Bone marrow (tissue), 2 donors: ENCODE results near the gene PHF20.
"Not testable (repeated sequence)": the region's sequence is repeated elsewhere in the genome, so short reads cannot be mapped to it uniquely, and the experiment has no call there.

Source experiments
- DNase-seq, 2 donors: peaks; one replicate each; lab custom pipeline; 2025; lab: John Stamatoyannopoulos, UW

Gene PHF20

DNA sequence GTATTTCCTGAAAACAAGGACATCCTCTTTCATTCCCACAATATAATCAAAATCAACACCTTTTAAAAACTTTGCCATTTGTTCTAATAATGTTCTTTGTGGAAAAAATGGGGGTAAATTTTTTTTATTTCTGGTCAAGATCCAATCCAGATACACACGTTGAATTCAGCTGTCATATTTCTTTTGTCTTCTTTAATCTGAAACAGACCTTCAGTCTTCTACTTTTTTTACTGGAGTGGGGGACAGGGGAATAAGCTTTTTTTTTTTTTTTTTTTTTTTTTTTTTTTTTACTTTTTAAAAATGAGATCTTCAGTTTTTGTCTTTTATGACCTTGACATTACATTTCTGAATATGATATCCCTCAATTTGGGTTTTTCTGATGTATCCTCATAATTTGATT is 113.4 kb downstream of the PHF20 start:
- no peak for DNase-seq

DNA sequence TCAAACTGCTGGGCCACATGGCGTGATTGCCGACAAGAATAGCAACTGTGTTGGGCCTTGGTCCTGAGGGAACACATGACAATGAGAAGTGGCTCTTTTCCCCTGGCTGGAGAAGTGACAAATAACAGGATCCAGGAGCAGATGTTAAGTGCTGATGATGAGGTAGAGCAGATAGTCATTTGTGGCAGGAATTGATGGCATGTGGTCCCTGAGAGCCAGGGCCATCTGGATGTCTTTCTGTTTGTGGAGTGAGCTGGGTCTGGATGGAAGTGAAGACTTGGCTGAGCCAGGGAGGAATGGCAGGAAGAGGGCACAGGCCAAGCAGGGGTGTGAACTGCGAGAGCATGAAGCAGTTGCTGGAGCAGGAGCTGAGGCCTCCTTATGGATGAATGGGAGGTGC is 114.7 kb downstream of the PHF20 start:
- no peak for DNase-seq

DNA sequence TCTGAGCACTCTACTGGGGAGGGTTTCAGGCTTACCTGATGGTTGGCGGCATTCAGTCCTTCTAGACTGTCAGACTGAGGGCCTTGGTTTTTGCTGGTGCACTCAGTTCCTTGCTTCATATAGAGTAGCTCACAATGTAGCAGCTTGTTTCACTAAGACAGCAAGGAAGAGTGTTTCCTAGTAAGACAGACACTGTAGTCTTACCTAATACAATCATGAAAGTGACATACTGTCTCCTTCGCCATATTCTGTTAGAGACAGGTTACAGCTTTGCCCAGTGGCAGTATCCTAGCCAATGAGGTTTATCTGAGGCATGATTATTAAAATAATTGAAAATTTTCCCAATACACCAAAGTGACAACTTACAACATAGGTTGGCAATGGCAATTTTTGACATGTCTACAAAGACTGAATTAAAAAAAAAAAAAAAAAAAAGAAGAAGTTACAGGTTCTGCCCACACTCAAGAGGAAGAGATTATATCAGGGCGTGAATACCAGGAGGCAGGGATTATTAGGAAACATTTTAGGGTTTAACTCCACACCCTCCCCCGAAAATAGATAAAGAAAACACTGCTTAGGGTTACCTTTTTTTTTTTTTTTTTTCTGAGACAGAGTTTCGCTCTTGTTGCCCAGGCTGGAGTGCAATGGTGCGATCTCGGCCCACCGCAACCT is 115.7 kb downstream of the PHF20 start:
- no peak for DNase-seq

DNA sequence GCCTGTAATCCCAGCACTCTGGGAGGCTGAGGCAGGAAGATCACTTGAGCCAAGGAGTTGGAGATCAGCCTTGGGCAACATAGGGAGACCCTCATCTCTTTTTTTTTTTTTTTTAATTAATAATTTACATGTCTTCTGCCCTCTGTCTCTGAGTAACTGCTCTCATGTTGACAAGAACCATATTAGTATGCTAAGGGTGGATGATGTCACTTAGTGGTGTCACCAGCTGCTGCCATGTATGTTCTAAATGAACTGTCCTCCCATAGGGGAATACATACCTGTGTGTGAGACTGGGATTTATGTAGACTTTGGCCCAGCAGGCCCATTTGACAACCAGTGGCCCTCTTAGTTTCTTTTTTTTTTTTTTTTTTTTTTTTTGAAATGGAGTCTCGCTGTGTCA is 116.8 kb downstream of the PHF20 start:
- DNase-seq, result no peak

DNA sequence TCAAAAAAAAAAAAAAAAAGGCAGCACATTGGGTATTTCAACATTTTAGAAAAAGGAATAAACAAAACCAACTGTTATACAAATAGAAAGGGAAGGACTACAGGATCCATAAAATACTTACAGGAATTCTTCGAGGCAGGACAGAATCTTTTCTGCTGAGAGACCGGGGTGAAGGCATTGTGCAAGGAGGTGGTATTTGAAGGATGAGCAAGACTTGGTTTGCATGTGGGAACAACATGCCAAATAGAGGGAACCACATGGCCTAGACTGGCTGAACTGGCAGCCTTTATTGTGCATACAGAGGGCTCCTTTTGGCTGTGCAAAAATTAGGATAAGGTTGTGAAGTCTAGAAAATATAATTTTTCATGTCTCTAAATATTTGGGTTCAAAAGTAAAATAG is 119.6 kb downstream of the PHF20 start:
- no peak for DNase-seq

DNA sequence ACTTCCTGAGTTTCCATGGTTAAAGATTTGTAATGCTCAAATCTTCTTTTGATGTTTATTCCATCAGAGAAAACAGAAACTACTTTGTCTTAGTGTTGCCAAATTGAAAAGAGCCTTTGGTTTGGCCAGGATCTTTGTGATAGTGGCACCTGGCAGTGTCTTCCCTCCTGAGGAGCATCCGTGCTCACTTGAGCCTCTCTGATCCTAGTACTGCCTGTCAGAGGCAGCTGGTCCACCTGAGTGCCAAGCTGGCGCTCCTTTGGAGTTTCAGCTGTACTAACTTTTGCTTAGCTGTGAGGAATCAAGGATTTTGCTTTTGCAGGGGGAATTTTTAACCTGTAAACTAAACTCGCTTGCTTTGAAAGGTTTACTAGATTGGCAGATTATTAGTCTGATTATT is 121.1 kb downstream of the PHF20 start:
- no peak for DNase-seq

DNA sequence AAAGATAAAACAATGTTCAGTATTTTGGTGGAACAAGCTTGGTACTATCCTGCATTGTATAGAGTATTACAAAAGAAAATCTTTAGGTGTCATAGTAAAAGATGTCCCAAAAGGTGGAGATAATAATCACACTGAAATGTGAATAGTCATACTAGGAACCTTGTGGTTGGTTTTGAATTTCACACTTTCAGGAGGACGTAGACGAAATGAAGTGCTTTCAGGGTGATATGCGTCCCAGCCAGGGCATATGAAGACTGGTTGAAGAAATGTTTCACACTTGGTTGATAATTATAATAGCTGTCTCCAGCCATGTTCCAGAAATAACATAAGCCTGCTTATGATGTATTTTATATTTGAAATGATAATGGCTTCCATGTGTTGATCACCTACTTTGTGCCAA is 122.1 kb downstream of the PHF20 start:
- DNase-seq, result no peak

DNA sequence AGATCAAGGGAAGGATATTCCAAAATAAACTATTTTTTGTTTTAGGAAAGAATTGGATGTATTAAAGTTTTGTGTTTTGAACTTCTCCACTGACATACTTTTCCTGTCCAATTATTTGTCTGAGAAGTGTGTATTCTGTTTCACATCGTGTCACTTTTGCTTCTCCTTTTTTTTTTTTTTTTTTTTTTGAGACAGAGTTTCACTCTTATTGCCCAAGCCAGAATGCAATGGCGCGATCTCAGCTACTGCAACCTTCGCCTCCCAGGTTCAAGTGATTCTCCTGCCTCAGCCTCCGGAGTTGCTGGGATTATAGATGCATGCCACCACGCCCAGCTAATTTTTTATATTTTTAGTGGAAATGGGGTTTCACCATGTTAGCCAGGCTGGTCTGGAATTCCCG is 123.7 kb downstream of the PHF20 start:
- DNase-seq, result not testable (repeated sequence)

DNA sequence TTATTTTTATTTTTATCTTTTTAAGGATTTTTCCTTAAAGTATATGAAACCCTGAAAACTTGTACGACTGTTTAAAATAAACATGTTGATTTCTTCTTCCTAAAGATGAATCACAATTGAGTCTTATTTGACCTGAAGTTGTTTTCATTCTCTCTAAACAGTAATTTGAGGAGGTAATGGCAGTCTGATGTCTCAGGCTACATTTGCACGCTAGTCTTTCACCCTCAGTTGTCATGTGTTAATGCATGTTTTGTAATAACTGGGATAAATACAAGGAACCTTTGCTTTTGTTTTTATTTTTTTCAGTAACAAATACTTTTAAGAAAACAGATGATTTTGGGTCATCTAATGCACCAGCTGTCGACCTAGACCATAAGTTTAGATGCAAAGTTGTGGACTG is 127.2 kb downstream of the PHF20 start:
- no peak for DNase-seq

DNA sequence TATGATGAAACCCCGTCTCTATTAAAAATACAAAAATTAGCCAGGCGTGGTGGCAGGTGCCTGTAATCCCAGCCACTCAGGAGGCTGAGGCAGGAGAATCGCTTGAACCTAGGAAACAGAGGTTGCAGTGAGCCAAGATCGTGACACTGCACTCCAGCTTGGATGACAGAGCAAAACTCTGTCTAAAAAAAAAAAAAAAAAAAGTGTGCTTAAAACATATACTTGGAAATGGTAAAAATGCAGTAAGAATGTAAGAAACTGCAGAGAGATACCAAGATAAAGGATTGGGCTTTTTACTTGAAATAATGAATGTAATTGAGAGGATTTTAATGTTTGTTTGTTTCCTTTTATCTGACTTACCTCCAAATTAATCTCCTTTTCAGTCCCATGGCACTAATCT is 129.4 kb downstream of the PHF20 start:
- DNase-seq, result not testable (repeated sequence)

DNA sequence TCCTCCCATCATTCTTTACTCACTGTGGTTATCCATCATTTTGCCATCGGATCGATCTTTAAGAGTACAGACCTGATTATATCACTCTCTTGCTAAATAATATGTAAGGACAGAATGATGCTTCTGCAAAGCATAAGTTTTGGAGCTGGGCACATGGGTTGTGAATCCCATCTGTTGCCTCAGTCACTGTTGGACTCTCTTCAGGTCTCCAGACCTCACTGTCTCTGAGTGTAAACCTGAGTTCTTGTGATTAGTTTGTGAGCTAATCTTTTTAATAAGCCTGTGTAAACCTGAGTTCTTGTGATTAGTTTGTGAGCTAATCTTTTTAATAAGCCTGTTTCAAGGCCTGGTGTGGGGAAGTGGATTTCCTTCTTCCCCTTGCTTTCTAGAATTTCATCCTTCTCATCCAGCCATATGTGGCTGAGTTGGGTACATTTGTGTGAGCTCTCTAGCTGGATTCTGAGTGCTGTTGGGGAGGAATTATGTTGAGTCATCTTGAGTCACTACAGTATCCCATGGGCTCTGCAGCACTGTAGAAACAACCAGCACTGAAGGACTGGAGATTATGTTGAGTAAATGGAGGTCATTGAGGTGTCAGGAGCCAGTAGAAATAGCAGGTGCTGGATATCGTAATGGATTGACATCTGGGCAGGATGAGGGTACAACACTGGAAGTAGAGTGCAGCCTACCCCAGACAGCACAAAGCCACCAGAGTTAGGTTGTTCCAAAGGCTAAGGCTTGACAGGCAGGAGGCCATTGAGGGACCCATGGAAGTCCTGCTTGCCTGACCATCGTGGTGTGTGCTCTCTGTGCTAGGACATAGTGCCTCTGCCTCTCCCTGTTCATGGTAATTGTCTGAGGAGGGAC is 130.1 kb downstream of the PHF20 start:
- DNase-seq, result no peak

DNA sequence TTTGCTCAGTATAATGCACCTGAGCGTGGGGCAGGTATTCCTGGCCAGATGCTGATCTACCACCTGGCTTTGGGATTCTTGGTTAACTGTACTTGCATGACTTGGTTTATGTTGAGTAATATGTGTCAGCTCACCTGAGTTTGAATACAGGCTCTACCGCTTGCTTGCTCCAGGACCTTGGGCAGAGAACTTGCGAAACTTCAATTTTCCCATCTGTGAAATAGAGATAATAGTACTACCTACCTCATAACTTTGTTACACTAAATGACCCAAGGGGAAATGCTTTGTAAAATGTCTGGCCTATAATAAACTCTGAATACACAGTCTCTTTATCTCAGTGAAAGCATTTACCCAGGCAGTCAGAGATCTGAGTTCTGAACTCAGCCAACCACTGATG is 130.7 kb downstream of the PHF20 start:
- DNase-seq, result no peak

DNA sequence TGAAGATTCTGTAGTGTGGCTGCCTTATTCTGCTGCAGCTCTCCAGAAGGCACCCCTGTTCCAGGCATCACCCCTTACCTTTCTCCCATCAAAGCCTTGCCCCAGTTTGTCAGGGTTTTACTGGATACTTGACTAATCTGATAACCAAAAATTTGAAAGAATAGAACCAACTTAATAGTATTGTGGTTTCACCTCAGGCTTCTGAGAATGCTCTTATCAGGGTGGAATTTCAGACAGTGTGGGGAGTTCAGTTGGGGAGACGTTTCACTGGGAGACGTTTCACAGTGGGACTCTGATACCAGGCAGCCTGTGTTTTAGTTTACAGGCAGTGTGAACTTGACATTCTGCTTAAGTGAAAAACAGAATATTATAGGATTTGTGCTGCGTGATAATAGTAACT is 132.0 kb downstream of the PHF20 start:
- no peak for DNase-seq

DNA sequence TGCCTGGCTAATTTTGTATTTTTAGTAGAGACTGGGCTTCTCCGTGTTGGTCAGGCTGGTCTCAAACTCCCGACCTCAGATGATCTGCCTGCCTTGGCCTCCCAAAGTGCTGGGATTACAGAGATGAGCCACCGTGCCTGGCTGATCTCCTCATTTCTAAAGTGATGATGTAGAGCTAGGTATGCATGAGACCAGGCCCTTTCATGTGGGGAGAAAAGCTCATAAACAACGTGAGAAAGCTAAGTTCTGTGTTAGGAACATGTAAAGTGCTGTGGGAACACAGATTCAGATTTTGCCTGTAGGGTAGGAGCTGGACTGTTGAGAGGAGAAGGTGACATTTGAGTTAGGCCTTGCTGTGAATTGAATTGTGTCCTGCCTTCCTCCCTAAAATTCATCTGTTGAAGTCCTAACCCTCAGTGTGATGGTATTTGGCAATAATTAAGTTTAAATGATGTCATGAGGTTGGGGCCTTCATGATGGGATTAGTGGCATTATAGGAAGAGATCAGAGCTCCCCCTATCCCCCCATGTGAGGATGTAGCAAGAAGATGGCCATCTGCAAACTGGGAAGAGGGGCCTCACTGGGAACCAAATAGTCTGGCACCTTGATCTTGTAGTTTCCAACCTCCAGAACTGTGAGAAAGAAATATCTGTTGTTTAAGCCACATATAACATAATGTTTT is 133.3 kb downstream of the PHF20 start:
- DNase-seq, result no peak

DNA sequence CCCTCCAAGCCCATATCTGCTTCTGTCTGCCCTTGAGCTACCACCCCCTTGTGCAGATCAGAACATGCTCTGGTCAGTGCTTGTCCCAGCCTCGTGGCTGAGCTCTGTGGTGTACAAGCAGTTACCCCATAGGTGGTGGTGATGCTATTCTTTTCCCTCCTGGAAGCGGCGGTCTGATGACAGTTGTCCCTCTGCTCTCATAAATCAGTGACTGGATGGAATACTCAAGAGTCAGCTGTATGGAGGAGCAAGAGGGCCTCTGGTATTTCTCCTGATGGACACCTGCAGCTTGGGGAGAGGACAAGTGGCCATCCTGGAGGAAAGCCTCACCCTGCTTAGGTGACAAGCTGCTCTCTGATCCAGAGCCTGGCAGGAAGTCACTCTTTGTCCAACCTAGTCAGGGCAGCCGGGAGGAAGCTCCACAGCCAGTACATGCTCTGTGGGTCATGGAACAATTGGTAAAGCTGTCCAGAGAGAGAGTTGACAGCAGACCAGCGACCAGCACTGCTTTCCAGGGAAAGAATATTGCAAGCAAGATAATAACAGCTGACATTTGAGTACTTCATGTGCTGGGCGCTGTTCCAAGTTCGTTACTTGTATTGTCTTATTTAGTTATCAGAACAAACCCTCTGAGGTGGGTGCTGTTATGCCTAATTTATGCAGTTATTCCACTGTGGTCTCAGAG is 135.3 kb downstream of the PHF20 start:
- no peak for DNase-seq

DNA sequence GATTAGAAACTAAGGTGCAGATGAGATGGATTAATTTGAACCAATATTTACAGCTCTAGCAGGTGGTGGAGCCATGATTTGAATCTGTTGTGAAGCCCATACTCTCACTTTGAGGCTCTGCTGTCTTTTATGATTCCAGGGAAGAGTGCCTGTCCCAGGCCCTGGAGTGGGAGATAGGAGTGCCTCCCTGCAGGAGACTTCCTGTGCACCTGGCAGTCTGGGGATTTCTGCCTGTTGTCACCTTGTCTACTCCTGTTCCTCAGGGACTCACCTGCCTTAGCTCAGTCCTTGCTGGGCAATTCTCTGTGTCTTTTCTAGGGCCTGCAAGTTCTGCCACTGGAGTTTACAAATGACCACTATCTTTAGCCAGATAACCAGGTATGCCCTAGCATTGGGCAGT is 136.2 kb downstream of the PHF20 start:
- DNase-seq, result no peak

DNA sequence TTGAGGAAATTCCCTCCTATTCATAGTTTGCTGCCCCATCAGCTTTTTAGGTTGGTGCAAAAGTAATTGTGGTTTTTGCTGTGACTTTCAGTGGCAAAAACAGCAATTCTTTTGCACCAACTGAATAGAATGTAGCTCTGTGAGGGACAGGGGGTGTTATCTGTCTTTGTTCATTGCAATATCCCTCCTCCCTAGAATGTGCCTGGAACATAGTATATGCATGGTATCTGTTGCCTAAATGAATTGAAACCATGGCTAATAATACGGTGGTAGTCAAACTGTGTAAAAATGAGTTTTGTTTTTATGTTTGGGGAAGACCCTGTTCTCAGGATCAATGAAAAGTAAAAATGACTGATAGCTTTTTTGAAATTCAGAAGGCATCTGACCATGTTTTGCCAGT is 137.4 kb downstream of the PHF20 start:
- no peak for DNase-seq

DNA sequence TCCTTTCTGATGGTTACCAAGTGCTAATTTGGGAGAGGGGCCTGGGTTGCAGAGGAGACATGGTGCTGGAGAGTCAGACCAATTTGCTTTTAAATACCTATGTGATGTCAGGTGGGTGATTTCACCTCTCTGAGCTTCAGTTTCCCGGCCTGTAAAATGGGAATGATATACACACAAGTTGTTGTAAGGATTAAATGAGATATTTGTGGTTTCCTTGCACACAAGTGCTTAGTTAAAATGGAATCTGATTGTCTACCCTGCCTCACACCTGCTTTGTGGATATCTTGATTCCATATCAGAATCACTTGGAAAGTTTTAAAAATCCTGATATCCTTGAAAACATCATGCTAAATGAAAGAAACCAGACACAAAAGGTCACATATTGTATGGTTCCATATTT is 138.0 kb downstream of the PHF20 start:
- DNase-seq, result no peak

DNA sequence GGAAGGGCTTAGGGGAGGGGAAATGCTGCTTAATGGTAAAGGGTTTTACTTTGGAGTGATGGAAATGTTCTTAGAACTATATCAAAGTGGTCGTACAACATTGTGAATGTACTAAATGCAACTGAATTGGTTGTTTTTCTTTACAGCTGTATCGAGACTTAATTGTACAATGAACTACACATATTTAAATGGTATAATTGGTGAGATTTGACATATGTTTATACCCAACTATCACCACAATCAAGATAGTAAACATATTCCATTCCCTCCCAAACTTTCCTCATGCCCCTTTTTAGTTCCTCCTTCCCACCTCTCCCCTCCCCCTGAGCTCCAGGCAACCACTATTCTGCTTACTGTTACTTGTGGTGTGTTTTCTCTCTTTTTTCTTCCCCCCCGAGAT is 138.4 kb downstream of the PHF20 start:
- no peak for DNase-seq

DNA sequence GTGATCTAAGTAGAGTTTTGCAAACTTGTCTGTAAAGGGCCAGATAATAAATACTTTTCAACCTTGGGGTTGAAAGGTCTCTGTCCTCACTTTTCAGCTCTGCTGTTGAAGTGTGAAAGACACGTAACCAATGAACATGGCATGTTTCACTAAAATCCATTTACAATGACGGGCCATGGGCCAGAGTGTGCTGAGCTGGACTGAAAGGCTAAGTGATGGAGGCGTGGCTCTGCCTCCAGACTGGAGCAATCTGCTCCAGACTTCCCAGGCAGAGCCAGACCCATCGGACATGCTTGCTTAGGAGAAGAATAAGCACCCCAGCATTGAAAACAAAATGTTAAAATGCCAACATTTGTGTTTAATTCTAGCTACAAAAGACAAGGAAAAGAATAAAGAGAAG is 141.1 kb downstream of the PHF20 start:
- DNase-seq, result no peak

DNA sequence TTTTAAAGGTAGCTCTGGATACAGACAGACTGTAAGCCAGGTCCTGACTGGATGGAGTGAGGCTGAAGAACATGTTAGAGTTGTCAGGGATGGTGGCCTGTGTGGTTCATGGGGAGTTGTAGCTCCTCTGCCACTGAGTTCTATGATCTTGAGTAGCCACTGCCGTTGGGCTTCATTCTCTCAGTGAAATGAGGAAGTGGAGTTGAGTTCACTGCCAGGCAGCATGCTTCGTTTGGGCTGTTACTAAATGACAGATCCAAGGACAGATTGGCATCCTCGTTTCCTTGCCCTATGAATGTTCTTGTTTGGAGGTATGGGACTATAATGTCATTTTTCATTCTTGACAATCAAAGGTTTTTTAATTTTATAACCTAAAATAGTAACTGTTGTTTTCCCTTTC is 145.3 kb downstream of the PHF20 start:
- no peak for DNase-seq

DNA sequence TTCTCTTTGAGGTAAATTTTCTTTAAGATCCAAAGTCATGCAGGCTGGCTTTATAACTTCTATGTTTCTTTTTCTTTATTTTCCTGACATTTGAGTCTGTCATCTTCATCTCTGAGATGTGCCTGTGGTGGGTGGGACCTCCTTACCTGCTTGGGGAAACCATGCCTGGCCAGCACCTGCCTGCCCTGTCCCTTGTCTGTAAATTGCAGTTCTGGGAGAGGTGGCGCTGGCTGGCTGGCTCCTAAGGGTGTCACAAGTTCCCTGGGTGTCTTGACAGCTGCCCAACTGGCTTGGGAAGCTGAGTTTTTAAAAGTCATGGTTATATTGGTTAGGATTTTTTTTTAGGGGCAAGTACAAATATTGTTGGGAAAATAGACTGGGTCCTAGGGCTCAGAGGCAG is 146.2 kb downstream of the PHF20 start:
- no peak for DNase-seq

DNA sequence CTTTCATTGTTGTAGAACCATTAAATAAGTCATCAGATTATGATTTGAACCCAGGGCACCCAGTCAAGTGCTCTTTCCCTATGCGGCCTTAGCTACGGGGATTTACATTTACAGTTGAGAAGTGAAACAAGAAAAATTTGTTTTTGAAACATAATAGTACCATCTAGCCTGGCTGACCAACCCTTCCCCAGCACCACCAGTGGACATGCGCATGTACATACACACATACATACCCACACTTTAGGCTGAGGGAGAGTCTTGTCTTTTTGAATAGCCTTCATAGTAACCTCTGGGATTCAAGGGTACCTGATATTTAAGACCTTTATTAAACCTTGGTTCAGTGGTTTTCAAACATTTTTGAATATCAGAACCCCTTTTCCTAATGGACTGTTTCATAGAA is 148.7 kb downstream of the PHF20 start:
- no peak for DNase-seq
